ENCODE data around the gene SYNGR3.

GRCh38 chr16:1990351-1991134 is 773 bp downstream of the SYNGR3 start:
- no peak for TF ChIP-seq CTCF (IDR thresholded peaks at IDR 0.05 in 4 of 5, conservative IDR thresholded peaks at IDR 0.05 in 1 of 5)
- no peak for TF ChIP-seq POLR2A (IDR thresholded peaks at IDR 0.05)
